Thyroid gland (tissue), 4 donors: Measurements from ENCODE around the gene TTC39A. TPM values are rescaled to one million over a fixed set of nuclear protein-coding genes. Genes with fewer than 3 reads are reported as not detected.

ENCODE experiments used
- DNase-seq, 2 donors: peaks; one replicate each; pipeline ENCODE4 v3.0.0-alpha.2; 2019
- H3K27ac ChIP-seq, 3 donors: fragments of 200-600 bp; sonication (generic); 1 replicate in 2 of 3; 2 replicates in 1 of 3; pipeline ENCODE4 v1.5.1; 2016 to 2019; ENCODE audit warnings: mild to moderate bottlenecking in 1 of 3, moderate library complexity in 1 of 3
- H3K27me3 ChIP-seq: fragments of 200-600 bp; sonication (generic); one replicate; pipeline ENCODE4 v1.5.1; 2019
- H3K36me3 ChIP-seq, 2 donors: fragments of 200-600 bp; sonication (generic); one replicate each; pipeline ENCODE4 v1.5.1; 2016 to 2019
- H3K4me1 ChIP-seq, 2 donors: fragments of 200-600 bp; sonication (generic); one replicate each; pipeline ENCODE4 v1.5.1; 2017 to 2019
- H3K4me3 ChIP-seq, 3 donors: fragments of 200-600 bp; sonication (generic); replicated peaks in 1 of 3; 1 replicate in 2 of 3; 2 replicates in 1 of 3; pipeline ENCODE4 v1.5.1; 2016; ENCODE audit warnings: mild to moderate bottlenecking in 1 of 3
- H3K9me3 ChIP-seq: fragments of 200-600 bp; sonication (generic); one replicate; pipeline ENCODE4 v1.5.1; 2017
- CTCF ChIP-seq, 6 experiments: fragments of 200-600 bp in 3 of 6; fragments of 450-650 bp in 3 of 6; sonication (generic) in 3 of 6; IDR thresholded peaks; one replicate each; pipeline ENCODE4 v1.5.1; 2016 to 2019; ENCODE audit warnings: antibody characterized with exemption in 6 of 6, mild to moderate bottlenecking in 2 of 6, inconsistent platforms in 1 of 6, moderate library complexity in 1 of 6
- POLR2A ChIP-seq, 2 donors: fragments of 450-650 bp; IDR thresholded peaks; one replicate each; pipeline ENCODE4 v1.6.1; 2017; ENCODE audit warnings: antibody characterized with exemption in 2 of 2, mild to moderate bottlenecking in 2 of 2, moderate library complexity in 1 of 2
- WGBS, 2 donors: methylation state at CpG; one replicate each; pipeline ENCODE4 v1.1.5; 2017; 5-methylcytosine and 5-hydroxymethylcytosine counted together
- intact Hi-C: fragments of 100-400 bp; cut with DNase I; formaldehyde crosslinking; loops from one replicate; pipeline ENCODE4 v1.15.1; 2023
- total RNA-seq, 4 donors: library from RNA; depleted of rRNA; stranded (reverse); fragments of >200 nt; gene quantifications; one replicate each; pipeline ENCODE4 v1.2.3, GENCODE V29; 2016

The TTC39A gene
- total RNA-seq, 4 donors from 2014 or later = 13.6 to 56.0 (median 33.5) TPM

- no peaks in the 10 kb centered on the region for H3K36me3 ChIP-seq
- H3K4me3 ChIP-seq = no peak overlapping the region
- 80 to 89% methylated on average over 1 of the region's 1 CpG for WGBS, 2 donors
- TF ChIP-seq POLR2A (IDR thresholded peaks at IDR 0.05) (no peak), CTCF (IDR thresholded peaks at IDR 0.05) (no peak)
- intact Hi-C loops = no loop called here
- no peak for DNase-seq
- H3K4me1 ChIP-seq = peaks cover 5 to 7% of the 10 kb centered on the region in 2 donors
- H3K27ac ChIP-seq = no peak overlapping the region
- H3K9me3 ChIP-seq = no peaks in the 10 kb centered on the region
- H3K27me3 ChIP-seq = no peaks in the 10 kb centered on the region
Measured at GRCh38 chr1:51247499-51247898, 82.9 kb downstream of the TTC39A start.

- Histone ChIP-seq H3K9me3 (no peaks in the 10 kb centered on the region), H3K4me1 (peaks cover 5 to 7% of the 10 kb centered on the region in 2 donors), H3K27ac (no peak overlapping the region), H3K4me3 (no peak overlapping the region), H3K27me3 (no peaks in the 10 kb centered on the region), H3K36me3 (no peaks in the 10 kb centered on the region)
- DNase-seq = no peak
- WGBS, 2 donors = 91 to 93% methylated on average over 2 of the region's 2 CpGs
- TF ChIP-seq CTCF (IDR thresholded peaks at IDR 0.05) = no peak
- no peak for TF ChIP-seq POLR2A (IDR thresholded peaks at IDR 0.05)
- intact Hi-C loops = no loop called here
Measured at GRCh38 chr1:51247022-51247421, 83.3 kb downstream of the TTC39A start.

- Histone ChIP-seq H3K27me3 (no peaks in the 10 kb centered on the region), H3K4me3 (no peak overlapping the region), H3K27ac (no peak overlapping the region), H3K4me1 (peaks cover 14 to 34% of the 10 kb centered on the region in 2 donors), H3K9me3 (no peaks in the 10 kb centered on the region), H3K36me3 (no peaks in the 10 kb centered on the region)
- intact Hi-C loops = no loop called here
- TF ChIP-seq POLR2A (IDR thresholded peaks at IDR 0.05) (no peak), CTCF (IDR thresholded peaks at IDR 0.05) (no peak)
- 90 to 94% methylated on average over 4 of the region's 4 CpGs for WGBS, 2 donors
- no peak for DNase-seq
Measured at GRCh38 chr1:51242546-51242945, 87.8 kb downstream of the TTC39A start.

- H3K4me3 ChIP-seq = no peak overlapping the region
- DNase-seq = no peak
- H3K36me3 ChIP-seq = no peaks in the 10 kb centered on the region
- H3K27ac ChIP-seq = no peak overlapping the region
- TF ChIP-seq POLR2A (IDR thresholded peaks at IDR 0.05) (no peak), CTCF (IDR thresholded peaks at IDR 0.05) (no peak)
- 45 to 76% methylated on average over 1 of the region's 1 CpG for WGBS, 2 donors
- intact Hi-C loops = no loop called here
- H3K27me3 ChIP-seq = no peaks in the 10 kb centered on the region
- no peaks in the 10 kb centered on the region for H3K9me3 ChIP-seq
- peaks cover 14 to 34% of the 10 kb centered on the region in 2 donors for H3K4me1 ChIP-seq
Measured at GRCh38 chr1:51241119-51241518, 89.2 kb downstream of the TTC39A start.

GRCh38 chr1:51240084-51240483 is 90.3 kb downstream of the TTC39A start:
- peak; percentile 15 to 29 for DNase-seq
- intact Hi-C loops = no loop called here

More at GRCh38 chr1:51240084-51240483, 90.3 kb downstream of the TTC39A start:
- TF ChIP-seq POLR2A (IDR thresholded peaks at IDR 0.05) = no peak
- TF ChIP-seq CTCF (IDR thresholded peaks at IDR 0.05) = no peak
- WGBS, 2 donors = 52 to 58% methylated on average over 2 of the region's 2 CpGs
- no peak overlapping the region for H3K4me3 ChIP-seq
- H3K36me3 ChIP-seq = no peaks in the 10 kb centered on the region
- H3K4me1 ChIP-seq = peaks cover 22 to 40% of the 10 kb centered on the region in 2 donors
- no peaks in the 10 kb centered on the region for H3K27me3 ChIP-seq
- peak overlapping the region in 1 of 3 donors; percentile 37 for H3K27ac ChIP-seq
- H3K9me3 ChIP-seq = no peaks in the 10 kb centered on the region
